SK-N-MC (cell line): Measurements from ENCODE around the gene KIF19.

Source experiments
- EZH2 ChIP-seq: fragments of 200-600 bp; sonication (generic); IDR thresholded peaks from one replicate; pipeline ENCODE4 v1.6.1; 2017; ENCODE audit warnings: antibody characterized with exemption
- FOXP2 ChIP-seq: optimal IDR thresholded peaks from 2 replicates; pipeline ENCODE3; 2011; ENCODE audit warnings: mild to moderate bottlenecking, moderate library complexity; ENCODE audit not compliant: insufficient read depth; ENCODE audit errors: extremely low read length, control extremely low read depth
- POLR2AphosphoS5 ChIP-seq: IDR thresholded peaks from 2 replicates; pipeline ENCODE4 v1.6.1; 2012; ENCODE audit warnings: mild to moderate bottlenecking, low read depth, low read length, borderline replicate concordance

DNA sequence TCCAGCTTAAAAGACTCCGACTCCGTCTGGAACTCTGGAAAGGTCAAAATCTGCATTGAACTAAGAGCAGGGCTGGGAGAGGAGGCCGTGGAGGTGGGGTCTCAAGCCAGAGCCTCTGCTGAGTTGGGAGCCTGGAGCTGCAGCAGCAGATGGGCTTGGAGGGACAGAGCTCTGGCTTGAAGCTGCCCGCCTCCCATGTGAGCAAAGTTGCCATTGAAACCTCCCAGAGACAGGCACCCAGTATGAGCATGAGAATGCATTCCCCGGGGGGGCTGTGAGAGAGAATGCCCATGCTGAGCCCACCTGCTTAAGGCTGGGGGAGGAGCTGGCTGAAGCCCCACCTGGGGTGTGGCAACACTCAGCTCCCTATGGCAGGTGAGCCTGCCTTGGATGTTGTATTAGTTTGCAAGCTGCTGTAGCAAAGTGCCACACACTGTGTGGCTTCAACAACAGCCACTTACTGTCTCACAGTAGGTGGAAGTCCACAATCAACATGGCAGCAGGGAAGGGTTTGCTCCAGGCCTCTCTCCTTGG lies 9.6 kb downstream of the KIF19 start:
- no peak for TF ChIP-seq POLR2AphosphoS5
- TF ChIP-seq EZH2: no peak
- no peak for TF ChIP-seq FOXP2
